NCI-H748 treated with DMSO at 0.1 percent for 48 hours (cell line): ENCODE measurements around the gene CAV1.

Experiments
- DNase-seq: peaks from one replicate; lab custom pipeline; 2025; lab: John Stamatoyannopoulos, UW

The CAV1 gene

GRCh38 chr7:116560021-116560970 is 35.5 kb downstream of the CAV1 start:
- no peak for DNase-seq

GRCh38 chr7:116561697-116562483 is 37.1 kb downstream of the CAV1 start:
- DNase-seq, result no peak

GRCh38 chr7:116562529-116563121 is 37.8 kb downstream of the CAV1 start:
- no peak for DNase-seq

- DNase-seq, result no peak
Observed at GRCh38 chr7:116565981-116566380, 41.1 kb downstream of the CAV1 start.

GRCh38 chr7:116566666-116567065 is 41.8 kb downstream of the CAV1 start:
- DNase-seq, result no peak

- no peak for DNase-seq
Observed at GRCh38 chr7:116569737-116570136, 44.9 kb downstream of the CAV1 start.

GRCh38 chr7:116570306-116570705 is 45.5 kb downstream of the CAV1 start:
- no peak for DNase-seq

GRCh38 chr7:116571037-116571436 is 46.2 kb downstream of the CAV1 start:
- no peak for DNase-seq

GRCh38 chr7:116571552-116571951 is 46.7 kb downstream of the CAV1 start:
- DNase-seq, result no peak

- no peak for DNase-seq
Observed at GRCh38 chr7:116572036-116572435, 47.2 kb downstream of the CAV1 start.

- no peak for DNase-seq
Observed at GRCh38 chr7:116573541-116573940, 48.7 kb downstream of the CAV1 start.

- DNase-seq, result no peak
Observed at GRCh38 chr7:116574025-116574822, 49.4 kb downstream of the CAV1 start.

GRCh38 chr7:116575853-116576252 is 51.0 kb downstream of the CAV1 start:
- no peak for DNase-seq

GRCh38 chr7:116576350-116577319 is 51.8 kb downstream of the CAV1 start:
- DNase-seq, result no peak

GRCh38 chr7:116577320-116577871 is 52.6 kb downstream of the CAV1 start:
- no peak for DNase-seq

GRCh38 chr7:116578526-116578925 is 53.7 kb downstream of the CAV1 start:
- DNase-seq, result no peak

- DNase-seq, result no peak
Observed at GRCh38 chr7:116579322-116579721, 54.5 kb downstream of the CAV1 start.

GRCh38 chr7:116579835-116580234 is 55.0 kb downstream of the CAV1 start:
- DNase-seq, result no peak

- DNase-seq, result no peak
Observed at GRCh38 chr7:116582164-116582732, 57.4 kb downstream of the CAV1 start.
